ENCODE measurements around the gene SMG7. TPM values are rescaled to one million over a fixed set of nuclear protein-coding genes. Genes with fewer than 3 reads are reported as not detected.

Gene SMG7
- total and polyA plus RNA-seq, 5 donors from 2014 or later, result 13.6 to 66.1 (median 21.7) TPM

GRCh38 chr1:183569141-183569540 lies 96.8 kb downstream of the SMG7 start:
- no peaks in the 10 kb centered on the region for H3K27me3 ChIP-seq (ENCODE audit: control insufficient read depth, insufficient read depth, low read length)
- H3K36me3 ChIP-seq (ENCODE audit: control insufficient read depth, insufficient read depth, low read length), result no peaks in the 10 kb centered on the region
- ATAC-seq (ENCODE audit: low read depth in 2 of 2) (no peak), DNase-seq (no peak)
- no peaks in the 10 kb centered on the region for H3K4me1 Mint-ChIP-seq
- H3K27ac Mint-ChIP-seq, result no peak overlapping the region
- H3K4me1 ChIP-seq (ENCODE audit: control insufficient read depth, insufficient read depth, low read length, poor library complexity, severe bottlenecking), result no peaks in the 10 kb centered on the region
- no peaks in the 10 kb centered on the region for H3K9me3 ChIP-seq (ENCODE audit: control insufficient read depth in 2 of 2, low read length in 2 of 2)
- no peak overlapping the region for H3K4me3 Mint-ChIP-seq
- H3K27ac ChIP-seq (ENCODE audit: insufficient read depth, low read length, poor library complexity, severe bottlenecking), result no peak overlapping the region
- peaks cover 0 to 1% (median 0%) of the 10 kb centered on the region in 7 donors for H3K9me3 Mint-ChIP-seq
- no peak overlapping the region for H3K4me3 ChIP-seq (ENCODE audit: low read depth, low read length)
- no peaks in the 10 kb centered on the region for H3K36me3 Mint-ChIP-seq
- H3K27me3 Mint-ChIP-seq, result no peaks in the 10 kb centered on the region

DNA sequence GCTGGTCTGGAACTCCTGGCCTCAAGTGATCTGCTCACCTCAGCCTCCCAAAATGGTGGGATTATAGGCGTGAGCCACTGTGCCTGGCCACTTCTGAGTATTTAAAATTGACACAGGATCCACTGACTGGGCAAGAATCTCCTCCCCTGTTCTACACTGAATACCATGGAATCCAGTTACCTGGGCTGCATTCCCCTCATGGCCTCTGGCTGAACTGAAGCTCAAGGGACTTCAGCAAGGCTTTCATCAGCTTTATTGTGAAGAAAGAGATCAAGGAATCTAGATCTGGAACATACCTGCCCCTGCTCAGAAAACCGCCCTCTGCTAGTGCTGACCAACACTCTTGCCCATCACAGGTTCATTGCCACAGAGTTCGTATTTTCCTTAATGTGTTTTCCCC lies 97.5 kb downstream of the SMG7 start:
- Mint-ChIP-seq H3K4me3 (no peak overlapping the region), H3K27ac (no peak overlapping the region), H3K27me3 (no peaks in the 10 kb centered on the region), H3K9me3 (peaks cover 0 to 1% (median 0%) of the 10 kb centered on the region in 7 donors), H3K4me1 (no peaks in the 10 kb centered on the region), H3K36me3 (no peaks in the 10 kb centered on the region)
- no peak for ATAC-seq (ENCODE audit: low read depth in 2 of 2)
- Histone ChIP-seq H3K4me1 (ENCODE audit: control insufficient read depth, insufficient read depth, low read length, poor library complexity, severe bottlenecking) (no peaks in the 10 kb centered on the region), H3K9me3 (ENCODE audit: control insufficient read depth in 2 of 2, low read length in 2 of 2) (no peaks in the 10 kb centered on the region), H3K27ac (ENCODE audit: insufficient read depth, low read length, poor library complexity, severe bottlenecking) (no peak overlapping the region), H3K27me3 (ENCODE audit: control insufficient read depth, insufficient read depth, low read length) (no peaks in the 10 kb centered on the region), H3K4me3 (ENCODE audit: low read depth, low read length) (no peak overlapping the region), H3K36me3 (ENCODE audit: control insufficient read depth, insufficient read depth, low read length) (no peaks in the 10 kb centered on the region)
- no peak for DNase-seq

- no peak overlapping the region for H3K27ac ChIP-seq (ENCODE audit: insufficient read depth, low read length, poor library complexity, severe bottlenecking)
- ATAC-seq (ENCODE audit: low read depth in 2 of 2), result no peak
- H3K4me1 ChIP-seq (ENCODE audit: control insufficient read depth, insufficient read depth, low read length, poor library complexity, severe bottlenecking), result no peaks in the 10 kb centered on the region
- H3K36me3 Mint-ChIP-seq, result no peaks in the 10 kb centered on the region
- H3K4me1 Mint-ChIP-seq, result no peaks in the 10 kb centered on the region
- H3K27me3 Mint-ChIP-seq, result no peaks in the 10 kb centered on the region
- no peak overlapping the region for H3K4me3 ChIP-seq (ENCODE audit: low read depth, low read length)
- H3K27me3 ChIP-seq (ENCODE audit: control insufficient read depth, insufficient read depth, low read length), result no peaks in the 10 kb centered on the region
- H3K9me3 Mint-ChIP-seq, result peaks cover 0 to 1% (median 0%) of the 10 kb centered on the region in 7 donors
- DNase-seq, result no peak
- no peaks in the 10 kb centered on the region for H3K9me3 ChIP-seq (ENCODE audit: control insufficient read depth in 2 of 2, low read length in 2 of 2)
- no peak overlapping the region for H3K4me3 Mint-ChIP-seq
- H3K36me3 ChIP-seq (ENCODE audit: control insufficient read depth, insufficient read depth, low read length), result no peaks in the 10 kb centered on the region
- H3K27ac Mint-ChIP-seq, result no peak overlapping the region
Observed at GRCh38 chr1:183570451-183570850, 98.2 kb downstream of the SMG7 start.

DNA sequence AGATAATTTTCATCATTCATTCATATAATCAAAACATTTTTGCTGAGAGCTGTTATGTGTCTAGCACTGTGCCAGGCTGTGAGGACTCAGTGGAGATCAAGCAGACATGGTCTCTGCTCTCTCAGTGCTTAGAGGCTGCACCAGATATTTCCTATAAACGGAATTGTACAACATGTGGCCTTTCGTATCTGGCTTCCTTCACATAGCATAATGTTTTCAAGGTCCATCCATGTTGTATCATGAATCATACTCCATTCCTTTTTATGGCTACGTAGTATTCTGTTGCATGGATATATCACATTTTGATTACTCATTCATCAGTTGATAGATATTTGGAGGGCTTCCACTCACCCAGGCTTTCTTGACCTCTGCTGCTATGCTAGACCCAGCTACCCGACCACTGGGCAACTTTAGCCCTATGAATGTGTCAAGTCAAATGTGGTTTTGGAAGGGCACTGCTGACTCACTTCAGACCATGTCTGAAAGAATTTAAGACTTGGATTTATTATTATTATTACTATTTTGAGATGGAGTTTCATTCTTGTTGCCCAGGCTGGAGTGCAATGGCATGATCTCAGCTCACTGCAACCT lies 99.5 kb downstream of the SMG7 start:
- no peaks in the 10 kb centered on the region for H3K27me3 ChIP-seq (ENCODE audit: control insufficient read depth, insufficient read depth, low read length)
- H3K36me3 ChIP-seq (ENCODE audit: control insufficient read depth, insufficient read depth, low read length), result no peaks in the 10 kb centered on the region
- H3K36me3 Mint-ChIP-seq, result no peaks in the 10 kb centered on the region
- H3K27ac ChIP-seq (ENCODE audit: insufficient read depth, low read length, poor library complexity, severe bottlenecking), result no peak overlapping the region
- H3K9me3 ChIP-seq (ENCODE audit: control insufficient read depth in 2 of 2, low read length in 2 of 2), result no peaks in the 10 kb centered on the region
- DNase-seq, result no peak
- H3K27ac Mint-ChIP-seq, result no peak overlapping the region
- no peaks in the 10 kb centered on the region for H3K4me1 ChIP-seq (ENCODE audit: control insufficient read depth, insufficient read depth, low read length, poor library complexity, severe bottlenecking)
- H3K4me3 Mint-ChIP-seq, result no peak overlapping the region
- H3K9me3 Mint-ChIP-seq, result peaks cover 0 to 1% (median 0%) of the 10 kb centered on the region in 7 donors
- H3K4me1 Mint-ChIP-seq, result peaks cover 0 to 2% (median 0%) of the 10 kb centered on the region in 4 donors
- ATAC-seq (ENCODE audit: low read depth in 2 of 2), result no peak
- H3K27me3 Mint-ChIP-seq, result no peaks in the 10 kb centered on the region
- H3K4me3 ChIP-seq (ENCODE audit: low read depth, low read length), result no peak overlapping the region

GRCh38 chr1:183572721-183573120 lies 100.4 kb downstream of the SMG7 start:
- Histone ChIP-seq H3K27ac (ENCODE audit: insufficient read depth, low read length, poor library complexity, severe bottlenecking) (no peak overlapping the region), H3K9me3 (ENCODE audit: control insufficient read depth in 2 of 2, low read length in 2 of 2) (no peaks in the 10 kb centered on the region), H3K4me3 (ENCODE audit: low read depth, low read length) (no peak overlapping the region), H3K27me3 (ENCODE audit: control insufficient read depth, insufficient read depth, low read length) (no peaks in the 10 kb centered on the region), H3K4me1 (ENCODE audit: control insufficient read depth, insufficient read depth, low read length, poor library complexity, severe bottlenecking) (no peaks in the 10 kb centered on the region), H3K36me3 (ENCODE audit: control insufficient read depth, insufficient read depth, low read length) (no peaks in the 10 kb centered on the region)
- Mint-ChIP-seq H3K27me3 (no peaks in the 10 kb centered on the region), H3K9me3 (peaks cover 0 to 1% (median 0%) of the 10 kb centered on the region in 7 donors), H3K4me3 (no peak overlapping the region), H3K27ac (no peak overlapping the region), H3K4me1 (peaks cover 0 to 2% (median 0%) of the 10 kb centered on the region in 4 donors), H3K36me3 (no peaks in the 10 kb centered on the region)
- no peak for DNase-seq
- ATAC-seq (ENCODE audit: low read depth in 2 of 2), result no peak

DNA sequence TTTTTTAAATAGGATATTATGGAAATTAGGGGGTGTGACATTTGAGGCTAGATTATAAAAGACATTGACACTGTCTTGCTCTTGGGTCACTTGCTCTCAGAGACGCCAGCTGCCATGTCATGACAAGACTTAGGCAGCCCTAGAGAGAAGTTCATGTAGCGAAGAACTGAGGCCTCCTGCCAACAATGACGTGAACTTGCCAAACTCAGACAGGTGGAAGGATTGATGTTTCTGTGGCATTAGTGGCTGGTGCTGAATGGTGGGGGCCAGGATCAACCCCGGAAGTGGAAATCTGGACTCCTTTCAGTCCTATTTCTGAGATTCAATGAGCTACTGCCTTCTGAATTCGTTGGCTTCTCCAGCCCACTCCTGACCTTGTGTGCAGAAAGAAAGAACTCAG lies 103.3 kb downstream of the SMG7 start:
- Mint-ChIP-seq H3K36me3 (no peaks in the 10 kb centered on the region), H3K4me1 (peaks cover 0 to 7% (median 3%) of the 10 kb centered on the region in 4 donors), H3K9me3 (no peaks in the 10 kb centered on the region), H3K27ac (no peak overlapping the region), H3K27me3 (no peaks in the 10 kb centered on the region), H3K4me3 (peak overlapping the region in 1 of 4 donors; percentile 11)
- no peak for ATAC-seq (ENCODE audit: low read depth in 2 of 2)
- H3K36me3 ChIP-seq (ENCODE audit: control insufficient read depth, insufficient read depth, low read length), result no peaks in the 10 kb centered on the region
- no peaks in the 10 kb centered on the region for H3K9me3 ChIP-seq (ENCODE audit: control insufficient read depth in 2 of 2, low read length in 2 of 2)
- H3K27me3 ChIP-seq (ENCODE audit: control insufficient read depth, insufficient read depth, low read length), result no peaks in the 10 kb centered on the region
- DNase-seq, result no peak
- H3K4me1 ChIP-seq (ENCODE audit: control insufficient read depth, insufficient read depth, low read length, poor library complexity, severe bottlenecking), result peaks cover 2% of the 10 kb centered on the region
- H3K4me3 ChIP-seq (ENCODE audit: low read depth, low read length), result no peak overlapping the region
- no peak overlapping the region for H3K27ac ChIP-seq (ENCODE audit: insufficient read depth, low read length, poor library complexity, severe bottlenecking)

GRCh38 chr1:183576537-183576936 lies 104.2 kb downstream of the SMG7 start:
- Mint-ChIP-seq H3K27ac (no peak overlapping the region), H3K36me3 (no peaks in the 10 kb centered on the region), H3K27me3 (no peaks in the 10 kb centered on the region), H3K4me3 (no peak overlapping the region), H3K9me3 (no peaks in the 10 kb centered on the region), H3K4me1 (peaks cover 0 to 7% (median 3%) of the 10 kb centered on the region in 4 donors)
- H3K27me3 ChIP-seq (ENCODE audit: control insufficient read depth, insufficient read depth, low read length), result no peaks in the 10 kb centered on the region
- ATAC-seq (ENCODE audit: low read depth in 2 of 2) (no peak), DNase-seq (no peak)
- H3K9me3 ChIP-seq (ENCODE audit: control insufficient read depth in 2 of 2, low read length in 2 of 2), result no peaks in the 10 kb centered on the region
- H3K36me3 ChIP-seq (ENCODE audit: control insufficient read depth, insufficient read depth, low read length), result no peaks in the 10 kb centered on the region
- H3K4me3 ChIP-seq (ENCODE audit: low read depth, low read length), result no peak overlapping the region
- peaks cover 2% of the 10 kb centered on the region for H3K4me1 ChIP-seq (ENCODE audit: control insufficient read depth, insufficient read depth, low read length, poor library complexity, severe bottlenecking)
- H3K27ac ChIP-seq (ENCODE audit: insufficient read depth, low read length, poor library complexity, severe bottlenecking), result no peak overlapping the region

DNA sequence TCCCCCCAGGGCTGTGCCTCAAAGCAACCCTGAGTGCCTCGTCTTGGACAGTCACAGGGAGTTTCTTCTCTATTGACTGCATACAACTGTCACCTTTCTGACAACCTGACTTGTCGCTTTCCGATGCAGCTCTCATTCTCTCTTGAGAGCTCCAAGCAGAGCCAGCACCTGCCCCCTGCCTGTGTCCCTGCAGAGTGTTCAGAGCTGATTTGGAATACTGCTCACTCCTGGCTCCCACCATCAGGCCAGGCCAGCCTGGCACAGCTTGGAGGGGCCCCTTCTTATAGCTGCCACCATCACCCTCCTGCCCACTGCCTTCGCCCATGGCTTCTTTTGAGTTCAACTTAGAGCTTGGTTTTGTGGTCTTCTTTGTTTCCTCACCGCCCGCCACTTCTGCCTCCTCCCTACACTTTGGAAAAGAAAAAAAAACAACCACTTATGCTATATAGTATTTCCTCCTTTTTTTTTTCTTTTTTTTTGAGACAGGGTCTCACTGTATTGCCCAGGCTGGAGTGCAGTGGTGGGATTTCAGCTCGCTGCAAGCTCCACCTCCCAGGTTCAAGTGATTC lies 105.7 kb downstream of the SMG7 start:
- no peaks in the 10 kb centered on the region for H3K27me3 ChIP-seq (ENCODE audit: control insufficient read depth, insufficient read depth, low read length)
- Mint-ChIP-seq H3K9me3 (no peaks in the 10 kb centered on the region), H3K4me1 (peaks cover 0 to 7% (median 3%) of the 10 kb centered on the region in 4 donors)

More for the DNA sequence above, 105.7 kb downstream of the SMG7 start:
- no peaks in the 10 kb centered on the region for H3K27me3 Mint-ChIP-seq
- H3K9me3 ChIP-seq (ENCODE audit: control insufficient read depth in 2 of 2, low read length in 2 of 2), result no peaks in the 10 kb centered on the region
- ATAC-seq (ENCODE audit: low read depth in 2 of 2), result no peak
- H3K36me3 ChIP-seq (ENCODE audit: control insufficient read depth, insufficient read depth, low read length), result no peaks in the 10 kb centered on the region
- peaks cover 2% of the 10 kb centered on the region for H3K4me1 ChIP-seq (ENCODE audit: control insufficient read depth, insufficient read depth, low read length, poor library complexity, severe bottlenecking)
- H3K27ac Mint-ChIP-seq, result no peak overlapping the region
- H3K27ac ChIP-seq (ENCODE audit: insufficient read depth, low read length, poor library complexity, severe bottlenecking), result no peak overlapping the region
- H3K36me3 Mint-ChIP-seq, result no peaks in the 10 kb centered on the region
- H3K4me3 ChIP-seq (ENCODE audit: low read depth, low read length), result no peak overlapping the region
- no peak overlapping the region for H3K4me3 Mint-ChIP-seq
- no peak for DNase-seq

Data from CD4-positive, CD25-positive, alpha-beta regulatory T cell (primary cell).